MM.1S (cell line): ENCODE measurements around the gene GALNT5.

Source experiments
- DNase-seq: peaks from one replicate; pipeline ENCODE4 v3.0.0-alpha.2; 2015
- H2AFZ ChIP-seq: fragments of 300-600 bp; sonication (generic); 2 replicates; pipeline ENCODE4 v1.6.0; 2016; ENCODE audit warnings: antibody characterized with exemption, low read length
- H3F3A ChIP-seq: fragments of 300-600 bp; sonication (generic); 2 replicates; pipeline ENCODE4 v1.6.1; 2016; ENCODE audit warnings: mild to moderate bottlenecking, antibody characterized with exemption, low read length, moderate library complexity, mixed read lengths; ENCODE audit not compliant: insufficient read depth
- H3K27ac ChIP-seq: fragments of 300-600 bp; sonication (generic); 2 replicates; pipeline ENCODE4 v1.5.1; 2016; ENCODE audit warnings: mild to moderate bottlenecking, low read length
- H3K27me3 ChIP-seq: fragments of 300-600 bp; sonication (generic); replicated peaks from 2 replicates; pipeline ENCODE4 v1.6.0; 2016; ENCODE audit warnings: low read length; ENCODE audit not compliant: insufficient read depth
- H3K36me3 ChIP-seq: fragments of 300-600 bp; sonication (generic); replicated peaks from 2 replicates; pipeline ENCODE4 v1.6.1; 2016; ENCODE audit warnings: mild to moderate bottlenecking, low read length, mixed read lengths; ENCODE audit not compliant: insufficient read depth
- H3K4me1 ChIP-seq: fragments of 300-600 bp; sonication (generic); 2 replicates; pipeline ENCODE4 v1.6.1; 2016; ENCODE audit warnings: low read length, mixed read lengths
- H3K4me2 ChIP-seq: fragments of 300-600 bp; sonication (generic); 2 replicates; pipeline ENCODE4 v1.6.0; 2016; ENCODE audit warnings: low read depth, low read length
- H3K4me3 ChIP-seq: fragments of 300-600 bp; sonication (generic); 2 replicates; pipeline ENCODE4 v1.5.1; 2016; ENCODE audit warnings: low read length, mixed read lengths
- H3K79me2 ChIP-seq: fragments of 300-600 bp; sonication (generic); 2 replicates; pipeline ENCODE4 v1.6.1; 2016; ENCODE audit warnings: mixed run types, low read length, mixed read lengths
- H3K9ac ChIP-seq: fragments of 300-600 bp; sonication (generic); 2 replicates; pipeline ENCODE4 v1.6.1; 2016; ENCODE audit warnings: low read length, mixed read lengths
- H3K9me2 ChIP-seq: fragments of 300-600 bp; sonication (generic); replicated peaks from 2 replicates; pipeline ENCODE4 v1.6.1; 2016; ENCODE audit warnings: mild to moderate bottlenecking, low read length, mixed read lengths; ENCODE audit not compliant: insufficient read depth
- H3K9me3 ChIP-seq: fragments of 300-600 bp; sonication (generic); replicated peaks from 2 replicates; pipeline ENCODE4 v1.6.1; 2016; ENCODE audit warnings: mild to moderate bottlenecking, low read length, mixed read lengths; ENCODE audit not compliant: insufficient read depth
- H4K20me1 ChIP-seq: fragments of 300-600 bp; sonication (generic); 2 replicates; pipeline ENCODE4 v1.6.1; 2016; ENCODE audit warnings: mild to moderate bottlenecking, low read length, moderate library complexity, mixed read lengths; ENCODE audit not compliant: insufficient read depth
- EZH2 ChIP-seq: fragments of 300-600 bp; sonication (generic); optimal IDR thresholded peaks from 2 replicates; pipeline ENCODE3; 2017; ENCODE audit warnings: low read depth, mild to moderate bottlenecking, antibody characterized with exemption, low read length, mixed read lengths
- EZH2phosphoT487 ChIP-seq: fragments of 300-600 bp; sonication (generic); IDR thresholded peaks from 2 replicates; pipeline ENCODE4 v1.6.1; 2018; ENCODE audit warnings: antibody characterized with exemption, low read length
- TF ChIP-seq, protein P1 (sequence below): fragments of 300-600 bp; sonication (generic); IDR thresholded peaks from 2 replicates; pipeline ENCODE4 v1.5.1; 2016; ENCODE audit warnings: antibody characterized with exemption, low read length, mixed read lengths

Gene GALNT5

DNA sequence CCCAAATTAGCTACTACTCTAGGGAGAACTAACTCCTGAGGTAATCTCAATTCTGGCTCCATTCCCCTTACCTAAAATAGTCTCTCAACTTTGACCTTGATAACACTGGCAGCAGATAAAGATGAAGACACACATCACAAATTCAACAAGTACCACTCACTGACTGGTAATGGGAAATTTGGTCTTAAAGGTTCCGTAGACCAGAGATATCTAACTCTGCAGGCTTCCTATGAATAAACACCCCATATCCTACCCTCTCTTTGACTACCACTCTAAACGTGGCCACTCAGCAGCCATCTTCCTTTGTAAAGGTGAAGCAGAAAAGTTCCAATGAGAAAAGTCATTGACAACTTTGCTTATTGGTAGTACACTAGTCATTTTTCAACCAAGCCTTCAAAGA lies 38.6 kb upstream of the GALNT5 start:
- Histone ChIP-seq H3K27ac (no peak overlapping the region), H3K9me3 (no peaks in the 10 kb centered on the region), H3K4me1 (peaks cover 20% of the 10 kb centered on the region), H3F3A (no peaks in the 10 kb centered on the region), H3K4me3 (no peak overlapping the region), H3K79me2 (no peaks in the 10 kb centered on the region), H4K20me1 (no peaks in the 10 kb centered on the region), H3K36me3 (no peaks in the 10 kb centered on the region), H3K27me3 (no peaks in the 10 kb centered on the region), H3K4me2 (no peak overlapping the region), H3K9me2 (no peaks in the 10 kb centered on the region), H3K9ac (no peak overlapping the region), H2AFZ (no peak overlapping the region)
- TF ChIP-seq EZH2phosphoT487 = no peak
- no peak for TF ChIP-seq EZH2
- TF ChIP-seq, protein P1, sequence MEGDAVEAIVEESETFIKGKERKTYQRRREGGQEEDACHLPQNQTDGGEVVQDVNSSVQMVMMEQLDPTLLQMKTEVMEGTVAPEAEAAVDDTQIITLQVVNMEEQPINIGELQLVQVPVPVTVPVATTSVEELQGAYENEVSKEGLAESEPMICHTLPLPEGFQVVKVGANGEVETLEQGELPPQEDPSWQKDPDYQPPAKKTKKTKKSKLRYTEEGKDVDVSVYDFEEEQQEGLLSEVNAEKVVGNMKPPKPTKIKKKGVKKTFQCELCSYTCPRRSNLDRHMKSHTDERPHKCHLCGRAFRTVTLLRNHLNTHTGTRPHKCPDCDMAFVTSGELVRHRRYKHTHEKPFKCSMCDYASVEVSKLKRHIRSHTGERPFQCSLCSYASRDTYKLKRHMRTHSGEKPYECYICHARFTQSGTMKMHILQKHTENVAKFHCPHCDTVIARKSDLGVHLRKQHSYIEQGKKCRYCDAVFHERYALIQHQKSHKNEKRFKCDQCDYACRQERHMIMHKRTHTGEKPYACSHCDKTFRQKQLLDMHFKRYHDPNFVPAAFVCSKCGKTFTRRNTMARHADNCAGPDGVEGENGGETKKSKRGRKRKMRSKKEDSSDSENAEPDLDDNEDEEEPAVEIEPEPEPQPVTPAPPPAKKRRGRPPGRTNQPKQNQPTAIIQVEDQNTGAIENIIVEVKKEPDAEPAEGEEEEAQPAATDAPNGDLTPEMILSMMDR = no peak
- no peak for DNase-seq

DNA sequence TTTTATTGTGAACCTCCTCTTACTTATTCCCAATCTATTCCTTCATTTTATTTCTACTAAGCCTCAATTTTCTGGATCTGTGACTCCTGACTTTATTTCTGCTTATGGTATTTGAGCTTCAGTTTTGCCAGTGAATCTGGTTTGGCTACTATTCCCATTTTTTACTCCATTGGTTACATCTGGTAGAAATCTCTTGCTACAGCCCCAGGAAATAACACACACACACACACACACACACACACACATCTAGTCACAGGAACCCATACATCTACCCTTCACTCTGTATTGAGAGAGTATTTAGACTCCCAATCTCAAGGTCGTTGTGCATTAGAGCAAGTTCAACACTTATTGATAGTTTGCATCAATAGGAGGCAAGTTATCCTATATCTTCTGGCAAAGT lies 37.0 kb upstream of the GALNT5 start:
- H3K27ac ChIP-seq = no peak overlapping the region
- no peak overlapping the region for H2AFZ ChIP-seq
- no peaks in the 10 kb centered on the region for H3F3A ChIP-seq
- H3K9me2 ChIP-seq = no peaks in the 10 kb centered on the region
- no peak for DNase-seq
- H3K79me2 ChIP-seq = no peaks in the 10 kb centered on the region
- H3K9ac ChIP-seq = no peak overlapping the region
- H3K27me3 ChIP-seq = no peaks in the 10 kb centered on the region
- no peak overlapping the region for H3K4me2 ChIP-seq
- TF ChIP-seq, protein P1 = no peak
- TF ChIP-seq EZH2 (no peak), EZH2phosphoT487 (no peak)
- no peaks in the 10 kb centered on the region for H4K20me1 ChIP-seq
- no peaks in the 10 kb centered on the region for H3K36me3 ChIP-seq
- peaks cover 20% of the 10 kb centered on the region for H3K4me1 ChIP-seq
- no peak overlapping the region for H3K4me3 ChIP-seq
- H3K9me3 ChIP-seq = no peaks in the 10 kb centered on the region

DNA sequence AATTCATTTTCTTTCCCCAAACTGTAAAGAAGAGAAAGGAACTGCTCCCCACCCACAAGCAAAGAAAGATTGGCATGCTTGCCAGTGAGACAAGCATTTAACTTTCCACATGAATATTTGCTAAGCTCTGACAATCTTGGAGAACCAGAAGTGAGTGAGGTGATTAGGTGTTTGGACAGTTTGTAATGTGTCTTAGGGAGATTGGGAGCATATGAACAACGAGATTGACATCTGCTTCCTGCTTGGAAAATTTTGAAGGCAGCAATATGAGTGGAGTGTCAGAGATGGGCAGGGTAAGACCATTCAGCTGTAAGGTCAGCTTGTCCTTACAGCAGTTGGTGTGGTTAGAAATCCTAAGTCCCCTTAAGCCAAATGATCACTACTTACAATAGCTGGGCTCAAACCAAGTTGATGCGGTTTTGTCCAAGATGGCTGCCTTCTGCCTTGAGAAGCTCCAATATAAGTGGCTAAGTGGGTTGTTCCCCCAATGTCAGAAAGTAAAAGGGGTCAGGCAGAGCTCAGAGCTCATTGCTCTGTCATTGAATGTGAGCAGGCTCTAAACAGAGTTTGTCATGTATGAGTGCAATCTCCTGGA lies 36.0 kb upstream of the GALNT5 start:
- H3F3A ChIP-seq = no peaks in the 10 kb centered on the region
- no peak for DNase-seq
- no peaks in the 10 kb centered on the region for H4K20me1 ChIP-seq
- no peaks in the 10 kb centered on the region for H3K36me3 ChIP-seq
- no peak overlapping the region for H3K4me3 ChIP-seq
- H3K9ac ChIP-seq = no peak overlapping the region
- no peaks in the 10 kb centered on the region for H3K27me3 ChIP-seq
- peaks cover 20% of the 10 kb centered on the region for H3K4me1 ChIP-seq
- no peak overlapping the region for H2AFZ ChIP-seq
- no peak overlapping the region for H3K27ac ChIP-seq
- H3K9me3 ChIP-seq = no peaks in the 10 kb centered on the region
- H3K79me2 ChIP-seq = no peaks in the 10 kb centered on the region
- TF ChIP-seq EZH2phosphoT487 (no peak), EZH2 (no peak)
- TF ChIP-seq, protein P1 = no peak
- no peak overlapping the region for H3K4me2 ChIP-seq
- no peaks in the 10 kb centered on the region for H3K9me2 ChIP-seq
